Measurements from ENCODE around the gene REXO2.
A peak's percentile ranks its signal among the peaks of the same experiment; 100 is the strongest.

REXO2 gene

GRCh38 chr11:114439229-114440120, at the start of gene REXO2:
TSS of gene REXO2 (plus strand) at chr11:114439467. CDS start at chr11:114439529, 62 bp downstream.
- peak; percentile 90 for DNase-seq (ENCODE audit: low read depth)

GRCh38 chr11:114392735-114393667, 46.3 kb upstream of the REXO2 start:
- DNase-seq (ENCODE audit: low read depth) = no peak

- no peak for DNase-seq (ENCODE audit: low read depth)
Observed at GRCh38 chr11:114395736-114396135, 43.5 kb upstream of the REXO2 start.

- DNase-seq (ENCODE audit: low read depth) = no peak
Observed at GRCh38 chr11:114396916-114397315, 42.4 kb upstream of the REXO2 start.

- no peak for DNase-seq (ENCODE audit: low read depth)
Observed at GRCh38 chr11:114397349-114397982, 41.8 kb upstream of the REXO2 start.

- DNase-seq (ENCODE audit: low read depth) = no peak
Observed at GRCh38 chr11:114398303-114398920, 40.9 kb upstream of the REXO2 start.

GRCh38 chr11:114399490-114400215, 39.6 kb upstream of the REXO2 start:
- DNase-seq (ENCODE audit: low read depth) = no peak

GRCh38 chr11:114400216-114400914, 38.9 kb upstream of the REXO2 start, which contains the start of the genes C11orf71 and RBM7:
TSS of gene C11orf71 (minus strand) at chr11:114400511. CDS start at chr11:114400331, 180 bp downstream.
TSS of gene RBM7 (plus strand) at chr11:114400666. CDS start at chr11:114400672, 6 bp downstream.
- peak; percentile 97 for DNase-seq (ENCODE audit: low read depth)

GRCh38 chr11:114400915-114401223, 38.4 kb upstream of the REXO2 start:
- DNase-seq (ENCODE audit: low read depth) = no peak

- DNase-seq (ENCODE audit: low read depth) = no peak
Observed at GRCh38 chr11:114401311-114401710, 38.0 kb upstream of the REXO2 start.

GRCh38 chr11:114412946-114413345, 26.3 kb upstream of the REXO2 start:
- no peak for DNase-seq (ENCODE audit: low read depth)

- no peak for DNase-seq (ENCODE audit: low read depth)
Observed at GRCh38 chr11:114413958-114414357, 25.3 kb upstream of the REXO2 start.

- DNase-seq (ENCODE audit: low read depth) = no peak
Observed at GRCh38 chr11:114416441-114416961, 22.8 kb upstream of the REXO2 start.

GRCh38 chr11:114426280-114426679, 13.0 kb upstream of the REXO2 start:
- DNase-seq (ENCODE audit: low read depth) = no peak

GRCh38 chr11:114430290-114430689, 9.0 kb upstream of the REXO2 start:
- no peak for DNase-seq (ENCODE audit: low read depth)

- no peak for DNase-seq (ENCODE audit: low read depth)
Observed at GRCh38 chr11:114432893-114433292, 6.4 kb upstream of the REXO2 start.

GRCh38 chr11:114433376-114433775, 5.9 kb upstream of the REXO2 start:
- no peak for DNase-seq (ENCODE audit: low read depth)

GRCh38 chr11:114438303-114438702, 964 bp upstream of the REXO2 start:
- DNase-seq (ENCODE audit: low read depth) = no peak

- DNase-seq (ENCODE audit: low read depth) = no peak
Observed at GRCh38 chr11:114440121-114440860, 1.0 kb downstream of the REXO2 start.

Measured in activated T-helper 1 cell treated with Interleukin-2 at 50 U/mL for 16 hours (primary cell).